HG03108 (cell line): Measurements from ENCODE around the gene ALDH16A1.
"Not testable (repeated sequence)": the region's sequence is repeated elsewhere in the genome, so short reads cannot be mapped to it uniquely, and the experiment has no call there.

ENCODE experiments used
- ATAC-seq: cut with Tn5 transposase; IDR thresholded peaks from one replicate; pipeline ENCODE4 v1.9.1; 2021; ENCODE audit warnings: moderate library complexity; ENCODE audit not compliant: unreplicated experiment

The ALDH16A1 gene

DNA sequence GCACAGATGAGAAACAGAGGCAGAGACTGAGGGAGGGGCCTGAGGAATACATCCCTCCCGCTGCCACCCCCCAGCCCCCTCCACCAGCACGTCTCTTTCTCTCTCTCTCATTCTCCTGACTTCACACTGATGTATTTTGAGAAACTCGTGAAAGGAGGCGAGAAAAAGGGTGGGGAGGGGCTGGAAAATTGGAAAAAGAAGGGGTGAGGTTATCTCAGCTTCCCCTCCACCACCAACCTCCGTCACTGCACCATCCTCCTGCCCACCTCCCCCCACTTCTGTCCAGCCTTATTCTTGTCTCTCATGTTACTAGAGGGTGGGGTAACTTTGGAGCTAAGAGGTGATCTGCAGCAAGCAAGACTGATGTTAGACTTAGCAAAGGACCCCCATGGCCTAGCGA, 13.2 kb upstream of the ALDH16A1 start:
- no peak for ATAC-seq

DNA sequence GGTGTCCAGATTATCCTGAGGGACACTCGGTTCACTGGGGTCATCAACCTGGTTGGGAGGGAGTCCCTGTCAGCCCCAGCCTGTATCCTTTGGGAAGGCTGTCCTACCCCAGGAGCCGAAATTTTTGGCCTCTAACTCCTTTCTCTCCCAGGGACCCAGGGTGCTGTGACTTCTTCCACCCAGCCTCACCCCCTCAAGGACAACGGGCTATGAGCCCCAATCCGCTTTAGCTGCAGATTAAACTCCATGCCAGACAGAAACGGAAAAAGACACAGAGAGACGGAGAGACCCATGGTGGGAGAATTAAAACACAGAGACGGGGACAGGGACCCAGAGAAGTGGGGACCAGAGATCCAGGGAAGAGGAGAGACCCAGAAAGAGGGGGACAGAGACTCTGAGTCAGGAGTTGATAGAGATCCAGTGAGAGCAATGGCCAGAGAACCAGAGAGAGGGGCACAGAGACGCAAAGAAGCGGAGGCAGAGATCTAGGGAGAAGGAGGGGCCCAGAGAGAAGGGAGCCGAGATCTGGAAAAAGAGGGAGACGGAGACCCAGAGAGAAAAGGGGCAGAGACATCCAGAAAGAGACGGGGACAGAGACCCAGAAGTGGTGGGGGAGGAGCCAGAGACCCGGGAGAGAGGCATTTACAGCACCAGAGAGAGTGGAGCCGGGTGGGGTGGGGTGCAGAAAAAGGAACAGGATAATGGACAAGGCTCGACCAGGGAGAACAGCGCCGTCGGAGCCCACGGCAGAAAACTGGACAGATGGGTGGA, 12.4 kb upstream of the ALDH16A1 start:
- ATAC-seq: no peak

DNA sequence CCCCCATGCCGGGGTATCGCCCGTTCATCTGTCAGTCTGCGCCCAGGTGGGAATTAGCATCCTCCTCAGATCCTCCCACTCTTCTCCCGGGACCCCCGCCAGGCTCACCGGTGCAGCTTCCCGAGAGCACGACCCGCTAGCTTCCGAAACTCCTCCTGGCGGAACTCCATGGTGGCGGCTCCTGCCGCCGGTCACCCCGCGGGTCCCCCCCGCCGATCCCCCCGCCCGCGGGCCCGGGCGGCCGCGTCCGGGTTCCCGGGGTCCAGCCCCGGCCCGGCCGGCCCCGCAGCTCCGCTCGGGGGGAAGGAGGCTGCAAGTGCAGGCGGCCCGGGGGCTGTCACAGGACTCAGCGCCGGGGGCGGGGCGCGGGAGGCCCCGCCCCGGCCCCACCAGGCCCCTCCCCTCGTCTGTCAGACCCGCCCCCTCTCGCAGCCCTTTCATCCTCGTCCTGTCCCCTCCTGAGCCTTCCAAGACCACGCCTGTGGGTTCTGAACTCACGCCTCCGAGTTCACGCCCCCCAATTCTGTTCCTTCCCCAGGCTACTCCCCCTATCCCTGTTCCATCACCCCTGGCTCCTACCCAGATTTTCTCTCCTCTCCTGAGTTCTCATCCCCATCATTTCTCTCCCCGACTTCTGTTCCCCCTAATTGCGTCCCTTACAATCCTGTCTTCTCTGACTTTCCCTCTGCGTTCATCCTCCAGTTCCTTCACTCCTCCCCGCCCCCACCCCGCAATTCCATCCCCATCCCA, 11.6 kb upstream of the ALDH16A1 start, which contains the start of gene SLC17A7:
Gene SLC17A7, minus strand, starts transcription at position 318 of the 750 bp plus-strand sequence. Its CDS starts 148 bp downstream, at position 170.
- ATAC-seq: no peak

DNA sequence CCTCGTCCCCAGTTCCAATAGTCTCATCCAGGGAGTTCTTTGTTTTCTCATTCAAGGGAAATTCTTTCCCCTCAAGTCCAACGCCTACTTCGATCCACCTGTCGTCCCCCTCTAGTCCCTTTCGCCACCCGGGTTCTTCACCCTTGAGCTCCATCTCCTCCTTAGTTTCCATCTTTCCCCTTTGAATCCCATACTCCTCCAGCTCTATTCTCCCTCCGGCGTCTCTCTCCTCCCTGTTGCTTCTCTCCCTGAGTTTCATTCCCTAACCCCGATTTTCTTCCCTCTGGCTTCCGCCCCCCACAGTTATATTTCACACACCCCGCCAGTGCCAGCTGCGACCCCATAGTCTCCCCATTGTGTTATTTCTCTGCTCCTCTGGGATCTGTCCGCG, 11.1 kb upstream of the ALDH16A1 start:
- no peak for ATAC-seq

DNA sequence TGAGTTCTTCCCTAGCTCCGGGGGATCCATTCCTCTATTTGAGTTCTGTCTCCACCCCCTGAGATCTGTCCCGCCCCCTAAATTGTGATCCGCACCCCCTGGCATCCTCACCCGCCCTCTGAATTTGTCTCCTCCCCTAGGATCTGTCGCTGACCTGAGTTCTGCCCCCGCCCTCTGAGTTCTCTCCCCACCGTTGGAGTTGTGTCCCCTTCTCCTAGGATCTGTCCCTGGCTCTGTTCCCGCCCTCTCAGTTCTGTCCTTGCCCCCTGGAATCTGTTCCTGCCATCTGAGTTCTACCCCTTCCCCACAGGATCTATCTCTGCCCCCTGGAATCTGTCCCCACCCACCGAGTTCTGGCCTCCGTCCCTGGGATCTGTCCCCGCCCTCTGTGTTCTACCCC, 10.7 kb upstream of the ALDH16A1 start:
- no peak for ATAC-seq

DNA sequence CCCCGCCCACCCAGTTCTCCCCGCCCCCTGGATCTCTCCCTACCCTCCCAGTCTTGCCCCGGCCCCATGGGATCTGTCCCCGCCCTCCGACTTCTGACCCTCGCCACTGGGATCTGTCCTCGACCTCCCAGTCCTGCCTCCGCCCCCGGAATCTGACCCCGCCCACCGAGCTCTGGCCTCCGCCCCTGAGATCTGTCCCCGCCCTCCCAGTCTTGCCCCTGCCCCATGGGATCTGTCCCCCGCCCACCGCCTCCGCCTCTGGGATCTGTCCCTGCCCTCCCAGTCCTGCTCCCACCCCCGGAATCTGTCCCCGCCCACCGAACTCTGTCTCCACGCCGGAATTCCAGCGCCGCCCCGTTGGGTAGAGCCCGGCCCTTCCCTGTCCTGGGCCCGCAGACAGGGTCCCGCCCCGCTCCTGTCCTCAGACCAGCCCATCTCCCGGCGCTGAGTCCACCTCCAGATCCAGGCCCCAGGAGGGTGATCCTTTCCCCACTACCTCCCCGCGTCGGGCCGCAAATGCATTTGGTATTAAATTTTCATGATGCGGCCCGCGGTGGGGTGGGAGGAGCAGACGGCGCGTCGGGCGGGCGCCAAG, 10.2 kb upstream of the ALDH16A1 start:
- ATAC-seq: no peak

DNA sequence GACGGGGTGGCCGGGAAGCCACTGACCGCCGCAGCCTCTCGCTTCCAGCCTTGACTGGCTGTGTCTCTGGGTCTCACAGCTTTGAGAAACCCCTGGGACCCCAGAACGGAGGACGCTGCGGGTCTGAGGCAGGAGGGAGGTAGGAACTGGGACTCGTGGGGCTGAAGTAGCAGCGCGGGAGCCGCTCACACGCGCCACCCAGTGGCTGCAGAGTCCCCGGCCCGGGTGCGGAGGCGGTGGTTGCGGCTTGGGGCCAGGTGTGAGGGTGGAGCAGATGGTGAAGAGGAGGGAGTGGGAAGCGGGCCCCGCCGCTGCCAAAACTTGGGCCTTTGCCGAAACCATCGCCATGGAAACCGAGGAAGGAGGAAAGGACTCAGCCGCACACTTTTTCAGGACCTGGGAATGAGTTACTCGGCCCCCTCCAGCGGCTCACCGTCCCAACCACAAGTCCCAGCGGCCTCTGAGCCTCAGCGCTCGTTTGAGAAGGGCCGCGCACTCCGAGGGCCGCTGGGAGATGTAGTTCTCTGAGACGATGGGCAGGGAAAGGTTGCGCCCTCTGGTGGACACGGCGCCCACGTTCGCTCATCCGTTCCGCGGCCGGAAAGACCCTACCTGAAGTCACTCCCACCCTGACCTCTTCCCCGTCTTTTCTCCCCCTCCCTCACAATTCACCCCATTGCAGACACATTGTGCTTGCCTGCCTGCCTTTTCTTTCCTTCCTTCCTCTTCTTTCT, 9.5 kb upstream of the ALDH16A1 start:
- peak; percentile 73 for ATAC-seq

DNA sequence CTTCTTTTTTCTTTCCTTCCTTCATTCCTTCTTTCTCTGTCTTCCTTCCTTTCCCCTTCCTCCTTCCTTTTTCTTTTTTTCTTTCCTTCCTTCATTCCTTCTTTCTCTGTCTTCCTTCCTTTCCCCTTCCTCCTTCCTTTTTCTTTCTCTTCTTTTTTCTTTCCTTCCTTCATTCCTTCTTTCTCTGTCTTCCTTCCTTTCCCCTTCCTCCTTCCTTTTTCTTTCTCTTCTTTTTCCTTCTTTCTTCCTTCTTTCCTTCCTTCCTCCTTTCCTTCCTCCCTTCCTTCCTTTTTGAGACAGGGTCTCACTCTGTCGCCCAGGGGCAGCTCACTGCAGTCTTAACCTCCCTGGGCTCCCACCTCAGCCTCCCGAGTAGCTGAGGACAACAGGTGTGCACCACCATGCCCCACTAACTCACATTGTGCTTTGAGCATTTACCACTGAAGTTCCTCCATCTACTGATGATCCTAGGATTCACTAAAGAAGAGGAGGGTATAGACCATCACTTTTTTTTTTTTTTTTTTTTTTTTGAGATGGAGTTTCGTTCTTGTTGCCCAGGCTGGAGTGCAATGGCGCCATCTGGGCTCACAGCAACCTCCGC, 8.8 kb upstream of the ALDH16A1 start:
- ATAC-seq: not testable (repeated sequence)

DNA sequence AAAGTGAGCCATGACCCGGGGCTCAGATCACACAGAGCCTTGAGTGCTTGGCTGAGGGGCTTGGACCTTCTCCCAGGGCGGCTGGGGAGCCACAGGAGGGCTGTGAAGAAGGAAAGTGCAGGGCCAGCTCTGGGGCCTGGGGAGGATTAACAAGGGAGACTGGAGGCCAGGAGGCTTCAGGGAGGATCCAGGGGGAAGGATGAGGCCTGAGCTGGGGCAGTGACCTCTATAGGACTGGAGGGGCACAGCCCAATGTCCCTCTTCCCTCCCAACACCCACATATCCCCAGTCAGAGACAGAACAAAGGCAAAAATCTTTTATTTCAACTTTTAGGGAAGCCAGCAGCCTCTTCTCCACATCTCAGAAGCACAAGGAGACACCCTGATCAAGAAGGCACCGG, 7.0 kb upstream of the ALDH16A1 start:
- no peak for ATAC-seq

DNA sequence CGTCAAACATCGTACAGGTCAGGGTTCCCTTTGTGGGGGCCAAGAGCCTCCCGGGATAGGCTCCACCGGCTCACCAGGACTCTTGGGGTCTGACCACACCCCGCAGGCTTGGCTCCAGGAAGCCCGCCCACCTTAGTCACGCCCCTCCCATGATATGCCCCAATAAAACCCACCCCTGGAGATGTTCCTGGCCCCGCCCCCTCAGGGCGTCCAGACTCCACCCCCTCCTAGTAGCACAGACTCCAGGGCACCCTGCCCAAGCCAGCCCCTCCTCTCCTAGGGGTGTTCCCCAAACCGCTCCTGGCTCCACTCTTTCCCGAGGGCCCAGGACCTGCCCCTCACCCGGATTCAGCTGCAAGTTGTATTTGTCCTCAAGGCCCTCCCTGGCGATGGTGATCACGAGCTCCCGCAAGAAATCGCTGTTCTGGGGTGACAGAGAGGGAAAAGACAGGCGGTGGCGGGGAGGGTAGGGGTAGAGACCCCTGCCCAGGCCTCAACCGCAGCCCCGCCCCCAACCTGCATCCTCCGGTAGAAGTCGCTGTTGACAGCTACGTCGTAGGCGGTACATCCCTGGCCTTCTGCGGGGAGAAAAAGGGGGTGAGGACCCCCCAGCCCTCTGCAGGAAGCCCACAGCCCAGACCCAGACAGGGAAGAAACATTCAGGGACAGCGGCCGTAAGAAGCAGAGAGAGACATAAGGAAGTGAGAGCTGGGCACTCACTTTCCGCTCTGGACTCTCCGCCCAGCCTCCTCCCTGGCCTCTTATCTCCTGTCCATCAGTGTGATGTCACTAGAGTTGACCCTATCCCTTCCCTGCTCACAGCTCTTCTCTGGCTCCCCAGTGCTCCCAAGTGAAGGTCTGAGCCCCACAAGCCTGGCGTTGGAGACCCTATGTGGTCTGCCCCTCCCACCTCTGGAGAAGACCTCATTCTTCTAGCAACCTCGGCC, 5.3 kb upstream of the ALDH16A1 start:
- ATAC-seq: no peak

DNA sequence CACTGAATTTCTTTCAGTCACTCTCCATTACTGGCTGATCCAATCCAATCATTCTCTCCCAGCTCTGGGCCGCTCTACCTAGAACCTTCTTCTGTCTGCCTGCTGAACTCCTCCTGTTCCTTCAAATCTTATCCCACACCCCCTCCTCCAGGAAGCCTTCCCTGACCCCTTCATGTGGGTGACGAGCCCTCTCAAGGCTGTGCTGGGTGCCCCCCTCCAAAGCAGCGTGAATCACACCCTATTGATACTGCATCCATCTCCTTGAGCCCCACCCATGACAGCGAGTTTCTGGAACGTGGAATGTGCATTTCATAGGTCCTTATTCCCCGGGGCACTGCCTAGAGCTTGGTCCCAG, 4.6 kb upstream of the ALDH16A1 start:
- ATAC-seq: no peak

DNA sequence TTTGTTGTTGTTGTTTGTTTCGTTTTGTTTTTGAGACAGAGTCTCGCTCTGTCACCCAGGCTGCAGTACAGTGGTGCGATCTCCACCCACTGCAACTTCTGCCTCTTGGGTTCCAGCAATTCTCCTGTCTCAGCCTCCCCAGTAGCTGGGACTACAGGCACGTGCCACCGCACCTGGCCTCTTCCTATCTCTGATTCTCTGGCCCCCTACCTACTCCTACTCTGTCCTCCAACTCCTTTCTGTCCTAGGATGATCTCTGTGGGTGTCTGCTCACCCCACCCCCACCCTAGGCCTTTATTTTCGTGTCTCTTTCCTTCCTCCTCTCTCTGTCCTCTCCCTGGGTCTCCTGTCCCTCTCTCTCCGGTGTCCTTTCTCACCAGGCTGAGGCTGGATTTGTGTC, 2.6 kb upstream of the ALDH16A1 start:
- ATAC-seq: no peak

DNA sequence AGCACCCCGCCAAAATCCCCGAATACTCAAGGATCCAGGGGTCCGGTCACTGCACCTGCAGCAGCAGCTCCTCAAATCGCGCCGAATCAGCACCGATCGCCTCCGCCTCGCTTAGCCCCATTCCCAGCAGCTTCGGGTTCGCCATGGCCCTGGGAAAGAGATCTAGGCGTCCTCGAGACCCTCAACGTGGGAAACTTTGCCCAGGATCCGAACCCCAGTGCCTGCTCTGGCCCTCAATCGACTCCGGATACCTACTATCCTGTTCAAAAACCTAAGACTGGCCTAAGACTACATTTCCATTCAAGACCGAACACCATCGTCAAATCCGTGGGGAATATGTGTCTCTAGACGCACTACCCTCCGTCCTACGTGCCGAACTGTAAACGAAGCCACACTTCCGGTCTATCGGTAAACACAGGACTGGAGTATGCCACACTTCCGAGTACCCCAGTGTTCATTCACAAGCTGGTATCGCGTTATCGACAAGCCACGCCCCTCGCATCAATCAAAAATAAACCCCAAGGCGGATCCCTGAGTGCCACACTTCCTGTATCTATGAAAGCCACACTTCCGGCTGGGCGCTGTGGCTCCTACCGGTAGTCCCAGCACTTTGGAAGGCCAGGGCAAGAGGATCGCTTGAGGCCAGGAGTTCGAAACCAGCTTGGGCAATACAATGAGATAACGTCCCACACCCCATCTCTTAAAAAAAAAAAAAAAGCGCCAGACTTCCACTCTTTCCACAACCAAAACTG, 1.4 kb upstream of the ALDH16A1 start, which contains the start of gene PIH1D1:
Gene PIH1D1, minus strand, starts transcription at position 385 of the 752 bp plus-strand sequence. Its CDS starts 240 bp downstream, at position 145.
- ATAC-seq: peak; percentile 48

DNA sequence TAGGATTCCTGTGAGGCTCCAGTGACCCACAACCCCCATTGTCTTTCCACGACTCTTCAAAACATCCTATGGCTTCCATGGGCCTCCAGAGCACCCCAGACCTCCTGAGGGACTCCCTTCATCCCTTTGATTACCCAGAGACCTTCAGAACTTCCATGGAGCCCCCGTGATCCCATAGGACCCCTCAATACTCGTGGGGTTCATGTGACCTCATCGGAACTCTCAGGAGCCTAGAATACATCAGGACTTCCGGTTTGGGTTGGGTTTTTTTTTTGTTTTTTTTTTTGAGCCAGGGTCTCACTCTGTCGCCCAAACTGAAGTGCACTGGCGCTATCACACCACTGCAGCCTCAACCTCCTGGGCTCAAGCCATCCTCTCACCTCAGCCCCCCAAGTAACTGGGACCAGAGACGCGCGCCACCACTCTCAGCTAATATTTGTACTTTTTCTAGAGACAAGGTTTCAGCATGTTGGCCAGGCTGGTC, 774 bp downstream of the ALDH16A1 start:
- no peak for ATAC-seq

DNA sequence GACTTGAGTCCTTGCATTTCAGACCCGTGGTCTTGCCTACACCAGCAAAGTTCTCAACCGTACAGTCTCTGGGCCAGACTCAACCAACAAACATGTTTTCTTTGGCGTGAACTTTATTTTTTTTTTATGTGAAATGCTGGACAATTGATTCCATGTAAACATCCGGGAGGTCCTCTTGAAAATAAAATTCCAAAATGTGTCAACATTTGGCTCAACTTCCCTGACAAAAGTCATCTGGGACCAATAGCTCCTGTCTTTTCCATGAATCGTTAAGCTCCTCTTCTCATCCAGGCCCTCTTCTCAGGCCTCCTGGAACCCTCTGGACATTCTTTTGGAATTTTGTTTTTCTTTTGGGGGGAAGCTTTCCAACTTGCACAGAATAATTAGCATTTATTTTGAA, 2.7 kb downstream of the ALDH16A1 start:
- no peak for ATAC-seq

DNA sequence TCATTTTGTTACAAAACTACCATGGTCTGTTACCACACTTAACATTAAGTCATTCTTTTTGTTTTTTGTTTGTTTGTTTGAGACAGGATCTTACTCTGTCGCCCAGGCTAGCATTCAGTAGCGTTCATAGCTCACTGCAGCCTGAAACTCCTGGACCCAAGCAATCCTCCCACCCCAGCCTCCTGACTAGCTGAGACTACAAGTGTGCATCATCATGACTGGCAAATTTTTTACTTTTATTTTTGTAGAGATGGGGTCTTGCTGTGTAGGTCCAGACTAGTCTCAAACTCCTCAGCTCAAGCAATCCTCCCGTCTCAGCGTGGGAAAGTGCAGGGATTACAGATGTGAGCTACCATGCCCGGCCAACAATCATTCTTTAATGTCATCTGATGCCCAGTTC, 3.3 kb downstream of the ALDH16A1 start:
- ATAC-seq: no peak

DNA sequence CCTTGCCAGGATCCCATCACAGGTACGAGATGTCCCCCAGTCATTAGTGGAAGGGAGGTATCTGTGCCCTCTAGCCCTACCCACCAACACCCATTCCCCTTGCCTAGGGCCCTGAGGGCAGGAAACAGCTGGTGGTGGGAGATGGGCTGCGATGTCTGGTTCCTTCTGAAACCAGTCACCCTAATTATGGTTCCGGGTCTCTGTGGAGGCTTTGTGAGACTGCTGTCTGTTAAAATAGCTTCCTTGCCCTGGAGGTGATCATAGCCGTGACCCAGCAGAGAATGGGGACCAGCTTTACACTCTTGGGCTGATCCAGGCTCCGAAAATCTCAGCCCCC, 5.5 kb downstream of the ALDH16A1 start:
- ATAC-seq: no peak

DNA sequence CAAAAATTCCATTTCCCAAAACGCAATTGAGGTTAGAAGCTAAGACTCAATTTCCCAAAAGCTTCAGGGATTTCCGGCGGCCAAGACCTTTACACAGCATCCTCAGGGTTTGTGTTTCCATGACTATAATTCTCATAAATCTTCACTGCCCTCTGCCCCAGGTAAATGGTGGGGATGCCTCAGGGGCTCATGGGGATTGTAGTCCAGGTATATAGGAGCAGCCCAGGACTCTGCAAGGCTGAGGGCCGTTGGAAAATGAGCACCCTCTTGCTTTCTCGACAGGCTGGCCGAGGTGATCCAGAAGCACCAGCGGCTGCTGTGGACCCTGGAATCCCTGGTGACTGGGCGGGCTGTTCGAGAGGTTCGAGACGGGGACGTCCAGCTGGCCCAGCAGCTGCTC, 6.4 kb downstream of the ALDH16A1 start:
- no peak for ATAC-seq

DNA sequence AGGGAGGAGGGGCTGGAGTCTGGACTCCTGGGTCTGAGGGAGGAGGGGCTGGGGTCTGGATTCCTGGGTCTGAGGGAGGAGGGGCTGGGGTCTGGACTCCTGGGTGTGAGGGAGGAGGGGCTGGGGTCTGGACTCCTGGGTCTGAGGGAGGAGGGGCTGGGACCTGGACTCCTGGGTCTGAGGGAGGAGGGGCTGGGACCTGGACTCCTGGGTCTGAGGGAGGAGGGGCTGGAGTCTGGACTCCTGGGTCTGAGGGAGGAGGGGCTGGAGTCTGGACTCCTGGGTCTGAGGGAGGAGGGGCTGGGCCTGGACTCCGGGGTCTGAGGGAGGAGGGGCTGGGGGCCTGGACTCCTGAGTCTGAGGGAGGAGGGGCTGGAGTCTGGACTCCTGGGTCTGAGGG, 8.1 kb downstream of the ALDH16A1 start:
- not testable (repeated sequence) for ATAC-seq
